ENCODE results near the gene SYN1. TPM values are rescaled to one million over a fixed set of nuclear protein-coding genes. Genes with fewer than 3 reads are reported as not detected.

SYN1 gene
- total RNA-seq, 1 experiment from 2014 or later = 11.7 TPM

DNA sequence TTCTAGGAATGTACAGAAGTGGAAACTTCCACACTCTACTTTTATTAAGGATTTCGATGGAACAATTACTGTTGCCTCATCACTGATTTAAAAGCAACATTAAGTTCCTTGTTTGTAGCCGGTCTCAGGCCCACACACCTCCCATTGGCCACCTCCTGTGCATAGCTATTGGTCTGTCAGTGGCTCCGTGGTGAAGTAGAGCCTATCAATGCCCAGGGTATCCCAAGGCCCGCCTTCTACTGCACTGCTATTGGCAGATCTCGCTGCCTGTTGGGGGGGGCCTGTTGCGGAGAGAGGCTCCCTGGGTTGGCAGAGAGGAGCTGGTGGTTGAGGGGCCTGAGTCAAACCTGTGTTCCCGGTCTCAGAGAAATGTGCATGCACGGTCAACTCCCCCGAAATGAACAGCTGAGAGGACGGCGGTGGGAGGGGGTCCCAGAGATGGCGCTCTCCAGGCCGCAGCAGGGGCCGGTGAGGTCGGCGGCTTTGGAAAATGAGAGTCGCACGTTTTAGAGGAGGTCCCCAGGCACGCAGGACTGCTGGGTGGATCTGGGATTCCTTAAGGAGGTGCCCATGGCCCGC is 63.5 kb downstream of the SYN1 start:
- Mint-ChIP-seq H3K27me3 (ENCODE audit: low read depth) (no peaks in the 10 kb centered on the region), H3K27ac (peak overlapping the region; percentile 94 to 97 (median 95); a peak in 6 of 7 replicates), H3K36me3 (ENCODE audit: insufficient read depth in 1 of 3, low read depth in 3 of 3) (peaks cover 0 to 1% (median 0%) of the 10 kb centered on the region in 3 experiments; a peak in 3 of 7 replicates), H3K9me3 (peaks cover 54 to 71% of the 10 kb centered on the region in 2 experiments), H3K4me1 (peaks cover 13 to 22% of the 10 kb centered on the region in 2 experiments), H3K4me3 (peak overlapping the region; percentile 73 to 86)
- Histone ChIP-seq H2AFZ (ENCODE audit: low read length) (no peak overlapping the region), H3K27me3 (ENCODE audit: insufficient read depth, low read length) (no peaks in the 10 kb centered on the region), H2BK5ac (ENCODE audit: insufficient read length, low read length) (no peak overlapping the region), H3K56ac (ENCODE audit: insufficient read length, low read depth, low read length) (no peak overlapping the region), H3K4me1 (ENCODE audit: insufficient read depth, low read length) (no peaks in the 10 kb centered on the region), H3K23ac (ENCODE audit: insufficient read length, low read depth, low read length) (no peak overlapping the region), H4K20me1 (ENCODE audit: control insufficient read depth, insufficient read depth, insufficient read length) (no peaks in the 10 kb centered on the region), H3K23me2 (ENCODE audit: insufficient read length, low read depth, low read length, poor library complexity, severe bottlenecking) (no peaks in the 10 kb centered on the region), H3K4me2 (ENCODE audit: insufficient read depth, insufficient read length, low read length) (peak overlapping the region; percentile 30), H4K5ac (ENCODE audit: insufficient read length, low read depth, low read length) (no peak overlapping the region), H3K14ac (ENCODE audit: insufficient read depth, low read length) (0 out of 2 replicates have a peak overlapping the region, but pooled peaks have one; percentile 76), H3K18ac (ENCODE audit: insufficient read length, low read depth, low read length) (peak overlapping the region; percentile 73), H2BK120ac (ENCODE audit: low read depth, low read length, poor library complexity, severe bottlenecking) (no peak overlapping the region), H2BK20ac (ENCODE audit: low read depth, low read length, poor library complexity, severe bottlenecking) (no peak overlapping the region), H4K91ac (ENCODE audit: insufficient read length, low read depth, low read length) (no peak overlapping the region), H3K9me3 (ENCODE audit: control insufficient read depth, low read depth, low read length) (peaks cover 16% of the 10 kb centered on the region), H4K8ac (replicated peaks; ENCODE audit: insufficient read length, low read depth, low read length) (no peak overlapping the region), H3K9ac (ENCODE audit: extremely low read depth, insufficient read length, low read length) (peak overlapping the region; percentile 58), H3T11ph (ENCODE audit: low read length) (no peak overlapping the region), H3K4ac (ENCODE audit: low read depth, low read length) (no peak overlapping the region), H2BK15ac (ENCODE audit: low read depth, low read length) (no peak overlapping the region), H2AK5ac (ENCODE audit: insufficient read length, low read length) (no peak overlapping the region), H3K79me1 (ENCODE audit: insufficient read depth, low read depth, low read length, poor library complexity, severe bottlenecking) (no peaks in the 10 kb centered on the region), H3K79me2 (ENCODE audit: insufficient read depth, low read length) (no peaks in the 10 kb centered on the region), H2BK12ac (ENCODE audit: insufficient read length, low read depth, low read length) (no peak overlapping the region), H3K27ac (ENCODE audit: insufficient read length, low read depth, low read length) (no peak overlapping the region)
- no CpG with 5 or more reads among the region's 20 CpGs for WGBS (ENCODE audit: extremely low coverage, insufficient read length, low lambda C conversion rate)
- TF ChIP-seq, protein P1, sequence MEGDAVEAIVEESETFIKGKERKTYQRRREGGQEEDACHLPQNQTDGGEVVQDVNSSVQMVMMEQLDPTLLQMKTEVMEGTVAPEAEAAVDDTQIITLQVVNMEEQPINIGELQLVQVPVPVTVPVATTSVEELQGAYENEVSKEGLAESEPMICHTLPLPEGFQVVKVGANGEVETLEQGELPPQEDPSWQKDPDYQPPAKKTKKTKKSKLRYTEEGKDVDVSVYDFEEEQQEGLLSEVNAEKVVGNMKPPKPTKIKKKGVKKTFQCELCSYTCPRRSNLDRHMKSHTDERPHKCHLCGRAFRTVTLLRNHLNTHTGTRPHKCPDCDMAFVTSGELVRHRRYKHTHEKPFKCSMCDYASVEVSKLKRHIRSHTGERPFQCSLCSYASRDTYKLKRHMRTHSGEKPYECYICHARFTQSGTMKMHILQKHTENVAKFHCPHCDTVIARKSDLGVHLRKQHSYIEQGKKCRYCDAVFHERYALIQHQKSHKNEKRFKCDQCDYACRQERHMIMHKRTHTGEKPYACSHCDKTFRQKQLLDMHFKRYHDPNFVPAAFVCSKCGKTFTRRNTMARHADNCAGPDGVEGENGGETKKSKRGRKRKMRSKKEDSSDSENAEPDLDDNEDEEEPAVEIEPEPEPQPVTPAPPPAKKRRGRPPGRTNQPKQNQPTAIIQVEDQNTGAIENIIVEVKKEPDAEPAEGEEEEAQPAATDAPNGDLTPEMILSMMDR (conservative IDR thresholded peaks at IDR 0.05) = no peak
- peak; percentile 93 for DNase-seq
